CD14-positive monocyte (primary cell): ENCODE measurements around the gene NDP. TPM values are rescaled to one million over a fixed set of nuclear protein-coding genes. Genes with fewer than 3 reads are reported as not detected.
A peak's percentile ranks its signal among the peaks of the same experiment; 100 is the strongest.

Experiments used
- DNase-seq, 3 donors: peaks; one replicate each; pipeline ENCODE4 v3.0.0-alpha.2; 2011 to 2022
- H2AFZ ChIP-seq: 2 replicates; pipeline ENCODE4 v1.6.0; 2012; ENCODE audit warnings: mild to moderate bottlenecking, low read depth, low read length, inconsistent platforms; ENCODE audit not compliant: insufficient read depth, poor library complexity, severe bottlenecking
- H3K27ac ChIP-seq, 2 donors: 1 replicate in 1 of 2; 2 replicates in 1 of 2; pipeline ENCODE4 v1.5.1; 2012 to 2013; ENCODE audit warnings: low read length in 2 of 2, control low read depth in 1 of 2, inconsistent platforms in 1 of 2, low read depth in 1 of 2, mild to moderate bottlenecking in 1 of 2
- H3K27me3 ChIP-seq, 2 donors: one replicate each; pipeline versions ENCODE4 v1.6.0 to v1.6.1; 2011 to 2013; ENCODE audit warnings: low read length in 2 of 2; ENCODE audit not compliant: control insufficient read depth in 2 of 2, insufficient read depth in 2 of 2
- H3K36me3 ChIP-seq, 2 donors: replicated peaks in 1 of 2; 1 replicate in 1 of 2; 2 replicates in 1 of 2; pipeline versions ENCODE4 v1.5.1 to v1.6.1; 2012 to 2013; ENCODE audit warnings: low read length in 2 of 2, control low read depth in 1 of 2, inconsistent platforms in 1 of 2, mild to moderate bottlenecking in 1 of 2; ENCODE audit not compliant: insufficient read depth in 2 of 2, control insufficient read depth in 1 of 2
- H3K4me1 ChIP-seq, 2 donors: 1 replicate in 1 of 2; 2 replicates in 1 of 2; pipeline versions ENCODE4 v1.5.1 to v1.6.1; 2012 to 2013; ENCODE audit warnings: low read length in 2 of 2, control low read depth in 1 of 2, inconsistent platforms in 1 of 2, mild to moderate bottlenecking in 1 of 2, moderate library complexity in 1 of 2; ENCODE audit not compliant: insufficient read depth in 2 of 2, control insufficient read depth in 1 of 2
- H3K4me2 ChIP-seq: replicated peaks from 2 replicates; pipeline ENCODE3; 2012; ENCODE audit warnings: low read length, moderate library complexity, mild to moderate bottlenecking; ENCODE audit not compliant: poor library complexity, severe bottlenecking; ENCODE audit errors: extremely low read depth
- H3K4me3 ChIP-seq, 3 experiments: fragments of 200-600 bp in 1 of 3; sonication (generic) in 1 of 3; replicated peaks in 1 of 3; 1 replicate in 2 of 3; 2 replicates in 1 of 3; pipeline ENCODE4 v1.5.1; 2011 to 2013; ENCODE audit warnings: low read length in 3 of 3, mild to moderate bottlenecking in 3 of 3, control low read depth in 2 of 3, low read depth in 2 of 3, inconsistent platforms in 1 of 3, moderate library complexity in 1 of 3
- H3K79me2 ChIP-seq: 2 replicates; pipeline ENCODE4 v1.6.0; 2012; ENCODE audit warnings: mild to moderate bottlenecking, control low read depth, inconsistent platforms, low read length, moderate library complexity; ENCODE audit not compliant: insufficient read depth
- H3K9ac ChIP-seq: 2 replicates; pipeline ENCODE4 v1.6.0; 2017; ENCODE audit warnings: low read length, mild to moderate bottlenecking; ENCODE audit not compliant: insufficient read depth, poor library complexity, severe bottlenecking
- H3K9me3 ChIP-seq, 2 donors: replicated peaks in 1 of 2; 1 replicate in 1 of 2; 2 replicates in 1 of 2; pipeline versions ENCODE4 v1.5.1 to v1.6.1; 2012 to 2013; ENCODE audit warnings: low read length in 2 of 2, control low read depth in 1 of 2; ENCODE audit not compliant: control insufficient read depth in 1 of 2, insufficient read depth in 1 of 2
- H4K20me1 ChIP-seq: 2 replicates; pipeline ENCODE4 v1.6.0; 2012; ENCODE audit warnings: mild to moderate bottlenecking, low read length, control low read depth, moderate library complexity; ENCODE audit not compliant: insufficient read depth
- H3K27ac Mint-ChIP-seq, 7 donors: one replicate each; pipeline ENCODE4 v1.8.0; 2020; ENCODE audit warnings: mild to moderate bottlenecking in 7 of 7, mixed read lengths in 7 of 7, moderate library complexity in 6 of 7, inconsistent platforms in 2 of 7
- H3K27me3 Mint-ChIP-seq, 3 donors: one replicate each; pipeline ENCODE4 v1.8.0; 2021 to 2022; ENCODE audit warnings: low read depth in 3 of 3, mild to moderate bottlenecking in 3 of 3, mixed read lengths in 3 of 3, moderate library complexity in 3 of 3, inconsistent platforms in 1 of 3
- H3K36me3 Mint-ChIP-seq, 2 donors: one replicate each; pipeline ENCODE4 v1.8.0; 2020; ENCODE audit warnings: mixed read lengths in 2 of 2, inconsistent platforms in 1 of 2, mild to moderate bottlenecking in 1 of 2
- H3K4me1 Mint-ChIP-seq: one replicate; pipeline ENCODE4 v1.8.0; 2020; ENCODE audit warnings: mild to moderate bottlenecking, mixed read lengths
- H3K4me3 Mint-ChIP-seq, 2 donors: one replicate each; pipeline ENCODE4 v1.8.0; 2020; ENCODE audit warnings: mild to moderate bottlenecking in 2 of 2, mixed read lengths in 2 of 2, moderate library complexity in 1 of 2
- H3K9me3 Mint-ChIP-seq, 7 donors: one replicate each; pipeline ENCODE4 v1.8.0; 2020 to 2022; ENCODE audit warnings: mixed read lengths in 7 of 7, mild to moderate bottlenecking in 6 of 7, moderate library complexity in 6 of 7, inconsistent platforms in 2 of 7
- CTCF ChIP-seq: fragments of 200-600 bp; IDR thresholded peaks from one replicate; pipeline ENCODE4 v1.8.0; 2022; ENCODE audit warnings: antibody characterized with exemption, mild to moderate bottlenecking
- WGBS: methylation state at CpG from one replicate; pipeline ENCODE4 v1.1.5; 2013; ENCODE audit warnings: missing lambda C conversion rate; ENCODE audit not compliant: insufficient coverage; 5-methylcytosine and 5-hydroxymethylcytosine counted together
- intact Hi-C, 2 donors: fragments of 100-400 bp; cut with micrococcal nuclease; formaldehyde crosslinking; loops; one replicate each; pipeline versions ENCODE4 v1.15.0 to v1.15.1; 2023
- polyA plus RNA-seq, 3 donors: library from polyadenylated mRNA; depleted of rRNA in 1 of 3; unstranded in 2 of 3; stranded (reverse) in 1 of 3; fragments of 300-500 nt in 2 of 3; fragments of >200 nt in 1 of 3; fragmentation: Illumina TruSeq in 2 of 3; gene quantifications; 1 replicate in 2 of 3; 2 replicates in 1 of 3; pipeline ENCODE4 v1.2.3, GENCODE V29; 2012 to 2021

The NDP gene
- polyA plus RNA-seq, 3 donors: not detected

GRCh38 chrX:44003975-44004374 lies 30.8 kb upstream of the NDP start:
- H3K36me3 ChIP-seq: no peaks in the 10 kb centered on the region
- intact Hi-C loops: no loop called here
- no peaks in the 10 kb centered on the region for H4K20me1 ChIP-seq
- no peak overlapping the region for H3K27ac Mint-ChIP-seq
- no peak overlapping the region for H3K4me3 Mint-ChIP-seq
- no peaks in the 10 kb centered on the region for H3K9me3 ChIP-seq
- no peak overlapping the region for H3K9ac ChIP-seq
- H3K4me1 Mint-ChIP-seq: peaks cover 14% of the 10 kb centered on the region
- H3K4me1 ChIP-seq: peaks cover 7 to 14% of the 10 kb centered on the region in 2 donors
- no peak overlapping the region for H2AFZ ChIP-seq
- peak in 2 of 3 donors; percentile 32 to 69 for DNase-seq
- H3K27me3 Mint-ChIP-seq: peaks cover 0 to 11% (median 1%) of the 10 kb centered on the region in 3 donors
- no peak overlapping the region for H3K4me2 ChIP-seq
- H3K79me2 ChIP-seq: no peaks in the 10 kb centered on the region
- H3K27ac ChIP-seq: no peak overlapping the region
- no CpG with 5 or more reads among the region's 3 CpGs for WGBS
- no peak overlapping the region for H3K4me3 ChIP-seq
- peaks cover 0 to 2% of the 10 kb centered on the region in 2 donors for H3K27me3 ChIP-seq
- no peak for TF ChIP-seq CTCF
- H3K36me3 Mint-ChIP-seq: no peaks in the 10 kb centered on the region
- H3K9me3 Mint-ChIP-seq: peaks cover 0 to 3% (median 0%) of the 10 kb centered on the region in 7 donors

GRCh38 chrX:44002567-44002966 lies 29.4 kb upstream of the NDP start:
- H3K4me1 Mint-ChIP-seq: peaks cover 14% of the 10 kb centered on the region

More at GRCh38 chrX:44002567-44002966, 29.4 kb upstream of the NDP start:
- Mint-ChIP-seq H3K27ac (peak overlapping the region in 1 of 7 donors; percentile 11), H3K36me3 (no peaks in the 10 kb centered on the region), H3K9me3 (peaks cover 0 to 4% (median 0%) of the 10 kb centered on the region in 7 donors), H3K4me3 (no peak overlapping the region), H3K27me3 (peaks cover 0 to 13% (median 1%) of the 10 kb centered on the region in 3 donors)
- Histone ChIP-seq H3K79me2 (no peaks in the 10 kb centered on the region), H3K9me3 (no peaks in the 10 kb centered on the region), H2AFZ (no peak overlapping the region), H3K27ac (no peak overlapping the region), H3K36me3 (no peaks in the 10 kb centered on the region), H3K4me1 (peaks cover 7 to 14% of the 10 kb centered on the region in 2 donors), H4K20me1 (no peaks in the 10 kb centered on the region), H3K9ac (no peak overlapping the region), H3K27me3 (peaks cover 0 to 2% of the 10 kb centered on the region in 2 donors), H3K4me3 (no peak overlapping the region), H3K4me2 (no peak overlapping the region)
- DNase-seq: peak in 2 of 3 donors; percentile 16 to 34
- intact Hi-C loops: no loop called here
- WGBS: no CpG with 5 or more reads among the region's 1 CpG
- no peak for TF ChIP-seq CTCF
